NCI-H2196 (cell line): Measurements from ENCODE around the gene FGD3.

ENCODE experiments used
- DNase-seq: peaks from one replicate; lab custom pipeline; 2025; ENCODE audit not compliant: unreplicated experiment; lab: John Stamatoyannopoulos, UW

Gene FGD3

GRCh38 chr9:92954049-92954861 is 6.9 kb downstream of the FGD3 start:
- peak; percentile 20 for DNase-seq

- DNase-seq: no peak
These were observed 7.6 kb downstream of the FGD3 start for GRCh38 chr9:92954886-92955285.

DNA sequence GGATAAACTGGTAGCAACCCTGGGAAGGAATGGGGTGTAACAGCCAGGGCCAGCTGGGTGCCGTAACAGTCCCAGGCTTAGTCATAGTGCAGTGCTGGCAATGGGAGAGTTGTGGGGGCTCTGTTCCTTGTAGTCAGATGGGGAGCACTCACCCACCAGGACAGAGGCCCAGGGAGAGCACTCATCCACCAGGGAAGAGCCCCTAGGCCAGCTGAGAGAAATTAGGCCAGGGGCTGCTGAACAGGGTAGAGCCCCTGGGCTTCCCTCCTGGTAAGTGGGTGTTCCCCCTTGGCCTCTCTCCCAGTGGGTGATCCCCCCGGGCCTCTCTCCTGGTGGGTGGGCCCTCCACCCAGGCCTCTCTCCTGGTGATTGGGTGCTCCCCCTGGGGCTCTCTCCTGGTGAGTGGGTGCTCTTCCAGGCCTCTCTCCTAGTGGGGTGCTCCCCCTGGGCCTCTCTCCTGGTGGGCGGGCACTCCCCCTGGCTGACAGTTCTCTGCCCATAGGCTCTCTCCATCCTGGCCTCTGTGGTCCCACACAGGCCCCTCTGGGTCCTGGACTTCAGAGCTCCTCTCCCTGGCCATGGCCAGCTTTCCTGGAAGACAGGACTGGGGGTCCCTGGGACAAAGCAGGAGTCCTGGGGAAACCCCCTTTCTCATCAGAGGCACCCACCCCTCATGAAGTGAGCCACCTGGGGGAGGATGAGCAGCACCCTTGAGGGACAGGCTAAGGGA is 13.4 kb downstream of the FGD3 start:
- no peak for DNase-seq

DNA sequence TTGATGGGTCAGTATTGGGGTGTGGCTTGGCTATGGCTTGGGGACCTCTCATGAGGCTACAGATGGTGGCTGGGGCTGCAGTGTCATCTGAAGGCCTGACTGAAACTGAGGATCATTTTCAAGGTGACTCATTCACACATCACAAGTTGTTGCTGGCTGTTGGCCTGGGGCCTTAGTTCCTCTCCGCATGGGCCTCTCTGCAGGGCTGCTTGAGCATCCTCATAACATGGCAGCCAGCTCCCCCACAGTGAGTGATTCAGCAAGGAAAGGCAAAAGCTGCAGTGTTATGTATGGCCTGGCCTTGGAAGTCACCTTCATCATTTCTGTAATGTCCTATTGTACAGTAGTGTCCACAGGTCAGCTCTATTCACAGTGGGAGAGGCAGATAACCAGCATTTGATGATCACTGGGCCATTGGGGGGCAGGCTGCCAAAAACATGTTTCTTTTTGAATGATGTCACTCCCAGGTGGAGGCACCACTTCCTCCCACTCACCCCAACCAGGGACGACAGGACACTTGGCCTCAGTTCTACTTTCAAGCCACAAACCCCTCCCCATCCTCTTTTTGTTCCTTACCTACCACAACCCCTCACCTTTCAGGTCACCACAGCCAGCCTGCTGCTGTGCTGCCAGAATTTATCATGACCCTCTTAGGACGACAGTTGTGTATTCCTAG is 14.4 kb downstream of the FGD3 start:
- no peak for DNase-seq

DNA sequence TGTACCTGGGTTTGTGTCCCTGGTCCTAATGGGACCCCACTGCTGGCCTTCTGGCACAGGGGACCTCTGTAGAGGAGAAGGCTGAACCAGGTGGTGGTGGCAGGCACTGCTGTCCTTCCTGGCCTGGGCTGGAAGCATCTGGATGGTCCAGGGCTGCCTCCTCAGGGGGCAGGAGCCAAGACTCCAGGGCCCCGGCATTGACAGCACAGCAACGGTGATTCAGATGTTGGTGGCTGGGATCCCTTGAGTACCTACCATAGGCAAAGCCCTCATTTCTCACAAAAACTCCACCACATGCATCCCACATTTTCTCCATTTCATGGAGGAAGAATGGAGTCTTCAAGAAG is 15.0 kb downstream of the FGD3 start:
- no peak for DNase-seq

- no peak for DNase-seq
These were observed 15.5 kb downstream of the FGD3 start for GRCh38 chr9:92962846-92963245.

- no peak for DNase-seq
These were observed 16.7 kb downstream of the FGD3 start for GRCh38 chr9:92963831-92964606.

- DNase-seq: no peak
These were observed 17.3 kb downstream of the FGD3 start for GRCh38 chr9:92964607-92965060.

DNA sequence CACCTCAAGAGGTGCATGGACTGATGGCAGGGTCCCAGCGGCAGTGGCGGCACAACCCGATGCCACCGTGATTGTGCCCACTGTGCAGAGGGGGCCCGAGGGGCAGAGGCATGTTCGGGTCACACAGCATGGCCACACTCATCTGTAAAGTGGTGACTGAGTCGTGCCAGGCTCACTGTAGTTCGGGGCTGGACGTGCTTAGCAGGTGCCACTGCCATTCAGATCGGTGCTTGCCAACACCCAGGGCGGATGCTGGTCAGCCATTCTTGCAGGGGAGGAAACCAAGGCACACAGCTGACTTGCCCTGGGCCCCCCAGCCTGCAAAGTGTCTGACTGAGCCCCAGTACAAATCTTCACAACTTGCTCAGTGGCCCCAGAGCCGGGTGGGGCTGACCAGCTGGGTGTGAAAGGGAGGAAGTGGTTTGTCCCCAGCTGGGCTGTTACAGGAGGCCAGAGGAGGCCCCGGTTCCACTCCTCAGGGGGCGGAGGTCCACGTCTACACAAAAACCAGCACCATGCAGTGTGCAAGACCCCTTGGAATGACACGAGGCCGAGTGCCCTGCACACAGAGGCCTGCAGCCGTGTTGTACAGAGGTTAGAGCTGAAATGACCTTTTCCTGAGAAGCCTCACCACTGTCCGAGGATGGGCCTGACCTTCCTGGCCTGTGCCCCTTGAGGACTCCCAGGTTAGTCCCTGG is 17.9 kb downstream of the FGD3 start:
- DNase-seq: no peak

DNA sequence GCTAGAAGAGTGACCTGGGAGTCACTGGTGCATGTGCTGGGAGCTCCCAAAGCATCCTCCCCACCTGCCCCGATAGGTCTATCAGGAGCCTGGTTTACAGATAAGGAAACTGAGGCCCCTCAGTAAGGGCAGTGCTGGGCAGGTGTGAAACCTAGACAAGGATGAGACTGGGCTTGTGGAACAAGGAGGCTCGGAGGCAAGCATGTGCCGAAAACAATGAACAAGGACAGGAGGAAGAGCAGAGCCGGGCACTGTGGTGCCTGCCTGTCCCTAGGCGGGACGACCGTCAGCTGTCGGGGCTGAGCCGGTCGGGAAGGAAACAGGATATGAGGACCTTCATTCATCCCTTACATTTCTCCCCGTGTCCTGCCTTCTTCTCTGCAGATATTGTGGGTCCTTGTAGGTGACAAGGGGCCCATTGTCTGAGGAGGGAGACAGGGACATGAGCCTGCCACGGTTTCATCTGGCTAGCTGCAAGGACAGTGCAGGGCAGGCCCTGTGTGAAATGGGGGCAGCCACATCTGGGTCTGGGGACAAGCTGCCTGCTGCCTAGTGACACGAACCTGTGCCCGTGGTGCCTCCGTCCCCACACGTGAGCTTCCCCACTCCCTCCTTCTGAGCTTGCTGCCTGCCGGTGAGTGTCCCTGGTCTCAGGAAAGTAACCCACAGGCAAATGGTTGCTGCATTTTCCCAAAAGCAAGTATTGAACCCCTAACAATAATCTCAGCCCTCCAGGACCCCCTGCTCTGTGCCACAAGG is 18.6 kb downstream of the FGD3 start:
- no peak for DNase-seq

DNA sequence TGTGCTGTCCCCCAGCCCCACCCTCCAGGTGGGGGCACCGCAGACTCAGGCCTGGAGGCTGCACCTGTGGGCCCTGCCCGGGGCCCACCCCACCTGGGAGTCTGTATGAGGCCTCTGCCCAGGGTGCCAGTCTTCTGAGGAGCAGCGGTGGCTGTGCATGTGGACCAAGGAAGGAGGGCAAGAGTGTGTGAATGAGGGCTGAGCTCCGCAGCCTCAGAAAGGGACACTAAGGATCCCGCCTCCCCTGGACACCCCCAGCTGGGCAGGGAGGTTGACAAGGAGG is 19.1 kb downstream of the FGD3 start:
- DNase-seq: no peak

DNA sequence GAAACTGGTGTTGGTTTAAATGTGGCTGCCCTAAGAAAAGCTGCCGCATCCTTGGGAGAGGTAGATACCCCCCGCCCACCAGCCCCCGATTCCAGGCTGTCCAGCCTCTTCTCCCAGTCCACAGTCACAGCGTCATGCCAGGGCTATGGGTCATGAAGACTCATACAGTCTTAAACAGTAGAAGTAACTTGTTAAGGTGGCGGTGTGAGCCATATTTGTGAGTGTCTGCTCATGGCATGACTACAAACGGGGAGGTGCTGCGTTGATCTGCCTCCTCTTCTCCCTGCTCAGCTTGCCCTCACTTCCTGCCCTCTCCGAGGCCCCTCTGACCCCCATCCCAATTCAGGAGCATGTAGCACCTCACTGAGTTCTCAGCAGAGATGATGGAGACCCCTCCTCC is 20.8 kb downstream of the FGD3 start:
- no peak for DNase-seq

GRCh38 chr9:92969516-92970466 is 22.5 kb downstream of the FGD3 start:
- DNase-seq: no peak

GRCh38 chr9:92970467-92970923 is 23.2 kb downstream of the FGD3 start:
- DNase-seq: no peak

- DNase-seq: no peak
These were observed 23.8 kb downstream of the FGD3 start for GRCh38 chr9:92971121-92971520.

DNA sequence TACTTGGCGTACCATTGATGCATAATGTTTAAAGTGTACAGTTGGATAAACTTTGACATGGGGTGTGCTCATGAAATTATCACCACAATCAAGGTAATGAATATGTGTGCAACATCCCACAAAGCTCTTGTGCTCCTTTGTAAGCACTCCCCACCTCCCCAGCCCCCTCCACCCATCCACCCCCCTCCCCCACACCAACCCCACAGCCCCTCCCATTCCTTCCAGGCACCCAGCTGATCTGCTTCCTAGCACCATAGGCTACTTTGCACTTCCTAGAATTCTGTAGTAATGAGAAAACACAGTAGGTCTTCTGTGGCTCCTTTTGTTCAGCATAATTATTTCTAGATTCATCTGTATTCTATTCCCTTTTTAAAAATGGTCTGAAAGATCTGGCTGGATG is 24.5 kb downstream of the FGD3 start:
- DNase-seq: no peak

DNA sequence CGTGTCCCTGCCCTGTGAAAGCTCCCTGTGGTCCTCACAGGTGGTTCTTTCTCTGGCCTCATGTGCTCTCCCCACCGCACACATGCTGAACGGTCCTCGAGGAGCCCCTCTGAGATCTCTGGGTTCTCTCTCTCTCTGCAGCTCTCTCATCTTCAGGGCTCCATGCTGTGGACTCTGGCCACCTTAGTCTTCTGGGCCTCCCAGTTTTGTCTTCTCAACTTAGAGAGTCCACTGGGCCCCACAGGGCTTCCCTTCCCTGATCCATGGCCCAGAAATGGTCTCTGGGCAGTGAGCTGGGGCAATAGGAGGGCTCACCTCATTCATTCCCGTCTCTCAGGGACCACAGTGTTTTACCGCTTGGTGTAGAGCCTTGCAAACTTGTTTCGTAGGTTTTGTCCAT is 26.4 kb downstream of the FGD3 start:
- DNase-seq: no peak

GRCh38 chr9:92974161-92974661 is 26.9 kb downstream of the FGD3 start:
- DNase-seq: no peak
